Measurements from ENCODE around the gene SMIM1. TPM values are rescaled to one million over a fixed set of nuclear protein-coding genes. Genes with fewer than 3 reads are reported as not detected.

SMIM1 gene
- total and polyA plus RNA-seq, 2 experiments from 2014 or later: 3.2 to 7.2 TPM

DNA sequence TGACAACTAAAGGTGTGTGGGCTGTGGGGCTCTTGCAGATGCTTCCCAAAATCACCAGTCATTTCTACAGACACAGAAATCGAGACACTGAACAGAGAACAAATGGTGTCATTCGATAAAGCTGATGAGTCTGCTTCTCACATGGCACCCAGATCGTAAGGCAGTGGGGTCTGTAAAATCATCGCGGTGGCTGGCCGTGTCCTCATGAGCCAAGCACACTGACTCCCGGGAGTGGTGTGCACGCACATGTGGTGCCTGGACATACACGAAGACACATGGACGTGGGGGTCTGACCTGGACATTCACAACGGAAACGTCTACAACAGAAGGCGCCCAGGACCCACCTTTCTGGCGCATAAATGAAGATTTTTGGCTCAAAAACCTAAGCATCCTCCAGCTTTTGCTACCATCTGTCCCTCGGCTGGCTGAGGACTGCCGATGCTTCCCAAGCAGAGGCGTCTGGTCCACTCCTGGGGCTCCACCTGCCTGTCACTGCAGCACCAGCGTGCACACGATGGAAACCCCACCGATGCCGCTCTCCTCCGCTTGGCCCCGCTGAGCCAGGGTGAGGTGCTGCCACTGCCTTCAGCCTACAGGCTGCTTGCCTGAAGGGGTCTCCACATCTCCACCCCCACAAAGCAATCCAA lies 6.8 kb downstream of the SMIM1 start:
- H3K27me3 ChIP-seq (ENCODE audit: insufficient read depth): no peaks in the 10 kb centered on the region
- no peaks in the 10 kb centered on the region; the same call in 2 of the 3 replicates for H3K9me3 Mint-ChIP-seq
- peaks cover 28% of the 10 kb centered on the region for H3K36me3 ChIP-seq (ENCODE audit: insufficient read depth)
- no peak overlapping the region for H2AFZ ChIP-seq
- H4K20me1 ChIP-seq (replicated peaks; ENCODE audit: insufficient read depth): peaks cover 13% of the 10 kb centered on the region
- TF ChIP-seq, protein P1, sequence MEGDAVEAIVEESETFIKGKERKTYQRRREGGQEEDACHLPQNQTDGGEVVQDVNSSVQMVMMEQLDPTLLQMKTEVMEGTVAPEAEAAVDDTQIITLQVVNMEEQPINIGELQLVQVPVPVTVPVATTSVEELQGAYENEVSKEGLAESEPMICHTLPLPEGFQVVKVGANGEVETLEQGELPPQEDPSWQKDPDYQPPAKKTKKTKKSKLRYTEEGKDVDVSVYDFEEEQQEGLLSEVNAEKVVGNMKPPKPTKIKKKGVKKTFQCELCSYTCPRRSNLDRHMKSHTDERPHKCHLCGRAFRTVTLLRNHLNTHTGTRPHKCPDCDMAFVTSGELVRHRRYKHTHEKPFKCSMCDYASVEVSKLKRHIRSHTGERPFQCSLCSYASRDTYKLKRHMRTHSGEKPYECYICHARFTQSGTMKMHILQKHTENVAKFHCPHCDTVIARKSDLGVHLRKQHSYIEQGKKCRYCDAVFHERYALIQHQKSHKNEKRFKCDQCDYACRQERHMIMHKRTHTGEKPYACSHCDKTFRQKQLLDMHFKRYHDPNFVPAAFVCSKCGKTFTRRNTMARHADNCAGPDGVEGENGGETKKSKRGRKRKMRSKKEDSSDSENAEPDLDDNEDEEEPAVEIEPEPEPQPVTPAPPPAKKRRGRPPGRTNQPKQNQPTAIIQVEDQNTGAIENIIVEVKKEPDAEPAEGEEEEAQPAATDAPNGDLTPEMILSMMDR (conservative IDR thresholded peaks at IDR 0.05; ENCODE audit: low read depth in 2 of 2): 0 out of 4 replicates have a peak, but pooled peaks of 1 of the 2 experiments have one; percentile 2
- TF ChIP-seq NANOG (IDR thresholded peaks at IDR 0.05; ENCODE audit: borderline replicate concordance): no peak
- H3K27me3 Mint-ChIP-seq (ENCODE audit: insufficient read depth, low read depth, poor library complexity): peaks cover 14% of the 10 kb centered on the region
- H3K4me1 Mint-ChIP-seq: peaks cover 10% of the 10 kb centered on the region
- H3K4me1 ChIP-seq (ENCODE audit: insufficient read depth): no peaks in the 10 kb centered on the region; the same call in 1 of the 2 replicates
- H3K4me3 ChIP-seq: no peak overlapping the region
- no peak for DNase-seq (ENCODE audit: low spot score)
- peaks cover 52% of the 10 kb centered on the region for H3K36me3 Mint-ChIP-seq (ENCODE audit: low read depth)
- no peaks in the 10 kb centered on the region for H3K79me2 ChIP-seq (replicated peaks; ENCODE audit: insufficient read depth)
- peaks cover 11% of the 10 kb centered on the region; the same call in 1 of the 2 replicates for H3F3A ChIP-seq (replicated peaks; ENCODE audit: low read depth)
- H3K4me2 ChIP-seq: no peak overlapping the region
- no peak overlapping the region; the same call in 1 of the 2 replicates for H3K27ac Mint-ChIP-seq
- H3K4me3 Mint-ChIP-seq: no peak overlapping the region
- no peak for ATAC-seq
- H3K9me2 ChIP-seq (ENCODE audit: insufficient read depth): no peaks in the 10 kb centered on the region
- H3K27ac ChIP-seq (ENCODE audit: low read depth): no peak overlapping the region

- no peak overlapping the region for H3K27ac ChIP-seq (ENCODE audit: low read depth)
- H3K79me2 ChIP-seq (replicated peaks; ENCODE audit: insufficient read depth): no peaks in the 10 kb centered on the region
- H3F3A ChIP-seq (replicated peaks; ENCODE audit: low read depth): peaks cover 11% of the 10 kb centered on the region; the same call in 1 of the 2 replicates
- Mint-ChIP-seq H3K27ac (no peak overlapping the region), H3K27me3 (ENCODE audit: insufficient read depth, low read depth, poor library complexity) (peaks cover 14% of the 10 kb centered on the region), H3K36me3 (ENCODE audit: low read depth) (peaks cover 57% of the 10 kb centered on the region), H3K4me3 (no peak overlapping the region), H3K9me3 (no peaks in the 10 kb centered on the region; the same call in 2 of the 3 replicates), H3K4me1 (peaks cover 9% of the 10 kb centered on the region)
- DNase-seq (ENCODE audit: low spot score): no peak
- H3K4me3 ChIP-seq: no peak overlapping the region
- no peak overlapping the region for H2AFZ ChIP-seq
- H3K4me2 ChIP-seq: no peak overlapping the region
- no peaks in the 10 kb centered on the region for H3K9me2 ChIP-seq (ENCODE audit: insufficient read depth)
- ATAC-seq: no peak
- no peaks in the 10 kb centered on the region; the same call in 1 of the 2 replicates for H3K4me1 ChIP-seq (ENCODE audit: insufficient read depth)
- H3K36me3 ChIP-seq (ENCODE audit: insufficient read depth): peaks cover 34% of the 10 kb centered on the region
- peaks cover 13% of the 10 kb centered on the region for H4K20me1 ChIP-seq (replicated peaks; ENCODE audit: insufficient read depth)
- no peaks in the 10 kb centered on the region for H3K27me3 ChIP-seq (ENCODE audit: insufficient read depth)
- no peak for TF ChIP-seq STAT1 (IDR thresholded peaks at IDR 0.05; ENCODE audit: unreplicated experiment)
- TF ChIP-seq NANOG (IDR thresholded peaks at IDR 0.05; ENCODE audit: borderline replicate concordance): no peak
- TF ChIP-seq, protein P2, sequence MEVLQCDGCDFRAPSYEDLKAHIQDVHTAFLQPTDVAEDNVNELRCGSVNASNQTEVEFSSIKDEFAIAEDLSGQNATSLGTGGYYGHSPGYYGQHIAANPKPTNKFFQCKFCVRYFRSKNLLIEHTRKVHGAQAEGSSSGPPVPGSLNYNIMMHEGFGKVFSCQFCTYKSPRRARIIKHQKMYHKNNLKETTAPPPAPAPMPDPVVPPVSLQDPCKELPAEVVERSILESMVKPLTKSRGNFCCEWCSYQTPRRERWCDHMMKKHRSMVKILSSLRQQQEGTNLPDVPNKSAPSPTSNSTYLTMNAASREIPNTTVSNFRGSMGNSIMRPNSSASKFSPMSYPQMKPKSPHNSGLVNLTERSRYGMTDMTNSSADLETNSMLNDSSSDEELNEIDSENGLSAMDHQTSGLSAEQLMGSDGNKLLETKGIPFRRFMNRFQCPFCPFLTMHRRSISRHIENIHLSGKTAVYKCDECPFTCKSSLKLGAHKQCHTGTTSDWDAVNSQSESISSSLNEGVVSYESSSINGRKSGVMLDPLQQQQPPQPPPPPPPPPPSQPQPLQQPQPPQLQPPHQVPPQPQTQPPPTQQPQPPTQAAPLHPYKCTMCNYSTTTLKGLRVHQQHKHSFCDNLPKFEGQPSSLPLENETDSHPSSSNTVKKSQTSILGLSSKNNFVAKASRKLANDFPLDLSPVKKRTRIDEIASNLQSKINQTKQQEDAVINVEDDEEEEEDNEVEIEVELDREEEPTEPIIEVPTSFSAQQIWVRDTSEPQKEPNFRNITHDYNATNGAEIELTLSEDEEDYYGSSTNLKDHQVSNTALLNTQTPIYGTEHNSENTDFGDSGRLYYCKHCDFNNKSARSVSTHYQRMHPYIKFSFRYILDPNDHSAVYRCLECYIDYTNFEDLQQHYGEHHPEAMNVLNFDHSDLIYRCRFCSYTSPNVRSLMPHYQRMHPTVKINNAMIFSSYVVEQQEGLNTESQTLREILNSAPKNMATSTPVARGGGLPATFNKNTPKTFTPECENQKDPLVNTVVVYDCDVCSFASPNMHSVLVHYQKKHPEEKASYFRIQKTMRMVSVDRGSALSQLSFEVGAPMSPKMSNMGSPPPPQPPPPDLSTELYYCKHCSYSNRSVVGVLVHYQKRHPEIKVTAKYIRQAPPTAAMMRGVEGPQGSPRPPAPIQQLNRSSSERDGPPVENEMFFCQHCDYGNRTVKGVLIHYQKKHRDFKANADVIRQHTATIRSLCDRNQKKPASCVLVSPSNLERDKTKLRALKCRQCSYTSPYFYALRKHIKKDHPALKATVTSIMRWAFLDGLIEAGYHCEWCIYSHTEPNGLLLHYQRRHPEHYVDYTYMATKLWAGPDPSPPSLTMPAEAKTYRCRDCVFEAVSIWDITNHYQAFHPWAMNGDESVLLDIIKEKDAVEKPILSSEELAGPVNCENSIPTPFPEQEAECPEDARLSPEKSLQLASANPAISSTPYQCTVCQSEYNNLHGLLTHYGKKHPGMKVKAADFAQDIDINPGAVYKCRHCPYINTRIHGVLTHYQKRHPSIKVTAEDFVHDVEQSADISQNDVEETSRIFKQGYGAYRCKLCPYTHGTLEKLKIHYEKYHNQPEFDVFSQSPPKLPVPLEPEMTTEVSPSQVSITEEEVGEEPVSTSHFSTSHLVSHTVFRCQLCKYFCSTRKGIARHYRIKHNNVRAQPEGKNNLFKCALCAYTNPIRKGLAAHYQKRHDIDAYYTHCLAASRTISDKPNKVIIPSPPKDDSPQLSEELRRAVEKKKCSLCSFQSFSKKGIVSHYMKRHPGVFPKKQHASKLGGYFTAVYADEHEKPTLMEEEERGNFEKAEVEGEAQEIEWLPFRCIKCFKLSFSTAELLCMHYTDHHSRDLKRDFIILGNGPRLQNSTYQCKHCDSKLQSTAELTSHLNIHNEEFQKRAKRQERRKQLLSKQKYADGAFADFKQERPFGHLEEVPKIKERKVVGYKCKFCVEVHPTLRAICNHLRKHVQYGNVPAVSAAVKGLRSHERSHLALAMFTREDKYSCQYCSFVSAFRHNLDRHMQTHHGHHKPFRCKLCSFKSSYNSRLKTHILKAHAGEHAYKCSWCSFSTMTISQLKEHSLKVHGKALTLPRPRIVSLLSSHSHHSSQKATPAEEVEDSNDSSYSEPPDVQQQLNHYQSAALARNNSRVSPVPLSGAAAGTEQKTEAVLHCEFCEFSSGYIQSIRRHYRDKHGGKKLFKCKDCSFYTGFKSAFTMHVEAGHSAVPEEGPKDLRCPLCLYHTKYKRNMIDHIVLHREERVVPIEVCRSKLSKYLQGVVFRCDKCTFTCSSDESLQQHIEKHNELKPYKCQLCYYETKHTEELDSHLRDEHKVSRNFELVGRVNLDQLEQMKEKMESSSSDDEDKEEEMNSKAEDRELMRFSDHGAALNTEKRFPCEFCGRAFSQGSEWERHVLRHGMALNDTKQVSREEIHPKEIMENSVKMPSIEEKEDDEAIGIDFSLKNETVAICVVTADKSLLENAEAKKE (CRISPR knock-in tag; IDR thresholded peaks at IDR 0.05): no peak
- no peak for TF ChIP-seq ZNF114 (CRISPR knock-in tag; IDR thresholded peaks at IDR 0.05)
- TF ChIP-seq EZH2phosphoT487 (IDR thresholded peaks at IDR 0.05; ENCODE audit: unreplicated experiment): no peak
- no peak for TF ChIP-seq ETS1 (IDR thresholded peaks at IDR 0.05)
- TF ChIP-seq, protein P1 (conservative IDR thresholded peaks at IDR 0.05; ENCODE audit: low read depth in 2 of 2): no peak
- no peak for TF ChIP-seq POLR2AphosphoS5 (IDR thresholded peaks at IDR 0.05; ENCODE audit: low read depth)
Measured at GRCh38 chr1:3779912-3780416, 7.4 kb downstream of the SMIM1 start.

All from GM23338 (cell line).